ENCODE results near the gene ANXA7. TPM values are rescaled to one million over a fixed set of nuclear protein-coding genes. Genes with fewer than 3 reads are reported as not detected.

ANXA7 gene
- total and polyA plus RNA-seq, 10 of the 15 experiments (the other 5 are each of a cell fraction or from before 2014, with no cell fraction given): 70.6 to 184 (median 113) TPM

DNA sequence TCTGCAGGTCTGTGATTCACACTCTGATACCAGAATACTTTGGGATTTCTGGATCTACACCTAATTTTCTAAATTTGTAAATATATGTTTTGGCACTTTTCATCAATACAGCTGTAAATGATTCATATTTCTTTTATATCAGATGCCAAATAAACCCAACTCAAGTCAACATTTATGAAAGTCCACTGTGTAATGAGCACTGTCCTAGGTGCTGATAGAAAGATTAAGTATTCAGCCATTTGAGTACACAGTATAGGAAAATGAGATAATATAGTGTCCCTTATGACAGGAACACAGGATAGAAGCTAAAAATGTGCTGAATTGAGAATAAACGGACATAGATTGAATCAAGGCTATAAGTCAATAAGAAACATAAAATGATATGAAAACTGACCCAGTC, 6.4 kb downstream of the ANXA7 start:
- Histone ChIP-seq H3K27me3 (replicated peaks in 1 of 2; ENCODE audit: control insufficient read depth in 2 of 2, insufficient read depth in 2 of 2, low read length in 1 of 2) (no peaks in the 10 kb centered on the region), H3K9me3 (replicated peaks; ENCODE audit: control insufficient read depth, insufficient read depth, low read length) (no peaks in the 10 kb centered on the region), H3K4me1 (ENCODE audit: control insufficient read depth, insufficient read depth, low read length) (no peaks in the 10 kb centered on the region), H3K4me3 (no peak overlapping the region), H4K20me1 (ENCODE audit: control insufficient read depth, insufficient read depth) (no peaks in the 10 kb centered on the region), H3K4me2 (ENCODE audit: control insufficient read depth, insufficient read depth) (no peak overlapping the region), H3K9ac (ENCODE audit: control insufficient read depth, insufficient read depth, low read length) (no peak overlapping the region), H3K79me2 (ENCODE audit: control insufficient read depth, insufficient read depth, low read length) (peaks cover 93% of the 10 kb centered on the region), H2AFZ (ENCODE audit: control insufficient read depth, low read depth, low read length) (no peak overlapping the region), H3K27ac (ENCODE audit: control insufficient read depth, insufficient read depth) (no peak overlapping the region), H3K36me3 (ENCODE audit: control insufficient read depth in 2 of 2, insufficient read depth in 2 of 2, low read length in 1 of 2) (peaks cover 0 to 10% of the 10 kb centered on the region in 2 experiments; a peak in 1 of 4 replicates)
- TF ChIP-seq, protein P1, sequence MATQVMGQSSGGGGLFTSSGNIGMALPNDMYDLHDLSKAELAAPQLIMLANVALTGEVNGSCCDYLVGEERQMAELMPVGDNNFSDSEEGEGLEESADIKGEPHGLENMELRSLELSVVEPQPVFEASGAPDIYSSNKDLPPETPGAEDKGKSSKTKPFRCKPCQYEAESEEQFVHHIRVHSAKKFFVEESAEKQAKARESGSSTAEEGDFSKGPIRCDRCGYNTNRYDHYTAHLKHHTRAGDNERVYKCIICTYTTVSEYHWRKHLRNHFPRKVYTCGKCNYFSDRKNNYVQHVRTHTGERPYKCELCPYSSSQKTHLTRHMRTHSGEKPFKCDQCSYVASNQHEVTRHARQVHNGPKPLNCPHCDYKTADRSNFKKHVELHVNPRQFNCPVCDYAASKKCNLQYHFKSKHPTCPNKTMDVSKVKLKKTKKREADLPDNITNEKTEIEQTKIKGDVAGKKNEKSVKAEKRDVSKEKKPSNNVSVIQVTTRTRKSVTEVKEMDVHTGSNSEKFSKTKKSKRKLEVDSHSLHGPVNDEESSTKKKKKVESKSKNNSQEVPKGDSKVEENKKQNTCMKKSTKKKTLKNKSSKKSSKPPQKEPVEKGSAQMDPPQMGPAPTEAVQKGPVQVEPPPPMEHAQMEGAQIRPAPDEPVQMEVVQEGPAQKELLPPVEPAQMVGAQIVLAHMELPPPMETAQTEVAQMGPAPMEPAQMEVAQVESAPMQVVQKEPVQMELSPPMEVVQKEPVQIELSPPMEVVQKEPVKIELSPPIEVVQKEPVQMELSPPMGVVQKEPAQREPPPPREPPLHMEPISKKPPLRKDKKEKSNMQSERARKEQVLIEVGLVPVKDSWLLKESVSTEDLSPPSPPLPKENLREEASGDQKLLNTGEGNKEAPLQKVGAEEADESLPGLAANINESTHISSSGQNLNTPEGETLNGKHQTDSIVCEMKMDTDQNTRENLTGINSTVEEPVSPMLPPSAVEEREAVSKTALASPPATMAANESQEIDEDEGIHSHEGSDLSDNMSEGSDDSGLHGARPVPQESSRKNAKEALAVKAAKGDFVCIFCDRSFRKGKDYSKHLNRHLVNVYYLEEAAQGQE (IDR thresholded peaks at IDR 0.05; ENCODE audit: low read depth, low read length): peak; percentile 63; the same call in 1 of the 2 replicates
- TF ChIP-seq, protein P2, sequence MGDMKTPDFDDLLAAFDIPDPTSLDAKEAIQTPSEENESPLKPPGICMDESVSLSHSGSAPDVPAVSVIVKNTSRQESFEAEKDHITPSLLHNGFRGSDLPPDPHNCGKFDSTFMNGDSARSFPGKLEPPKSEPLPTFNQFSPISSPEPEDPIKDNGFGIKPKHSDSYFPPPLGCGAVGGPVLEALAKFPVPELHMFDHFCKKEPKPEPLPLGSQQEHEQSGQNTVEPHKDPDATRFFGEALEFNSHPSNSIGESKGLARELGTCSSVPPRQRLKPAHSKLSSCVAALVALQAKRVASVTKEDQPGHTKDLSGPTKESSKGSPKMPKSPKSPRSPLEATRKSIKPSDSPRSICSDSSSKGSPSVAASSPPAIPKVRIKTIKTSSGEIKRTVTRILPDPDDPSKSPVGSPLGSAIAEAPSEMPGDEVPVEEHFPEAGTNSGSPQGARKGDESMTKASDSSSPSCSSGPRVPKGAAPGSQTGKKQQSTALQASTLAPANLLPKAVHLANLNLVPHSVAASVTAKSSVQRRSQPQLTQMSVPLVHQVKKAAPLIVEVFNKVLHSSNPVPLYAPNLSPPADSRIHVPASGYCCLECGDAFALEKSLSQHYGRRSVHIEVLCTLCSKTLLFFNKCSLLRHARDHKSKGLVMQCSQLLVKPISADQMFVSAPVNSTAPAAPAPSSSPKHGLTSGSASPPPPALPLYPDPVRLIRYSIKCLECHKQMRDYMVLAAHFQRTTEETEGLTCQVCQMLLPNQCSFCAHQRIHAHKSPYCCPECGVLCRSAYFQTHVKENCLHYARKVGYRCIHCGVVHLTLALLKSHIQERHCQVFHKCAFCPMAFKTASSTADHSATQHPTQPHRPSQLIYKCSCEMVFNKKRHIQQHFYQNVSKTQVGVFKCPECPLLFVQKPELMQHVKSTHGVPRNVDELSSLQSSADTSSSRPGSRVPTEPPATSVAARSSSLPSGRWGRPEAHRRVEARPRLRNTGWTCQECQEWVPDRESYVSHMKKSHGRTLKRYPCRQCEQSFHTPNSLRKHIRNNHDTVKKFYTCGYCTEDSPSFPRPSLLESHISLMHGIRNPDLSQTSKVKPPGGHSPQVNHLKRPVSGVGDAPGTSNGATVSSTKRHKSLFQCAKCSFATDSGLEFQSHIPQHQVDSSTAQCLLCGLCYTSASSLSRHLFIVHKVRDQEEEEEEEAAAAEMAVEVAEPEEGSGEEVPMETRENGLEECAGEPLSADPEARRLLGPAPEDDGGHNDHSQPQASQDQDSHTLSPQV (IDR thresholded peaks at IDR 0.05): no peak
- ChIA-PET RAD21 (ENCODE audit: unreplicated experiment) (no interaction called here), POLR2A (interaction anchor here (0.5 to 1.3 kb wide), 3 partner anchors 11 to 313 kb away, joined by 3 to 5 read pairs (median 4); no protein-coding TSS in a partner anchor), SMC1A (ENCODE audit: uncharacterized antibody, unreplicated experiment) (interaction anchor here (0.9 to 1.3 kb wide), 4 partner anchors 11 to 356 kb away, joined by 3 read pairs; partner anchors contain the start of gene CFAP70), CTCF (no interaction called here)
- FAIRE-seq: no peak
- 100% methylated on average over 1 of the region's 1 CpG for WGBS (ENCODE audit: insufficient coverage, insufficient replicate concordance, low lambda C conversion rate, missing lambda C conversion rate)
- BruUV-seq (replicated peaks): no TSS peak
- no peak for ATAC-seq
- intact Hi-C loops (cut with micrococcal nuclease; ENCODE audit: unreplicated experiment): no loop called here
- DNase-seq (ENCODE audit: low read depth, low spot score): no peak
- in situ Hi-C loops (cut with MboI): no loop called here
